ENCODE results near the gene HOXC4.
"Not testable (repeated sequence)": the region's sequence is repeated elsewhere in the genome, so short reads cannot be mapped to it uniquely, and the experiment has no call there.

The HOXC4 gene

GRCh38 chr12:54100588-54100987, 47.0 kb downstream of the HOXC4 start:
- not testable (repeated sequence) for DNase-seq

- not testable (repeated sequence) for DNase-seq
Observed at GRCh38 chr12:54102223-54102622, 48.6 kb downstream of the HOXC4 start.

- not testable (repeated sequence) for DNase-seq
Observed at GRCh38 chr12:54103827-54104226, 50.2 kb downstream of the HOXC4 start.
